HUDEP-2 (cell line): ENCODE measurements around the gene P2RY12.
A peak's percentile ranks its signal among the peaks of the same experiment; 100 is the strongest.

Source experiments
- DNase-seq, 76 experiments: peaks; one replicate each; lab custom pipeline; 2025; ENCODE audit not compliant: unreplicated experiment in 76 of 76; lab: John Stamatoyannopoulos, UW

Gene P2RY12

GRCh38 chr3:151384741-151385174 lies at the start of gene P2RY12:
Gene P2RY12, minus strand, starts transcription at chr3:151384753. Its CDS starts 45,908 bp downstream, at chr3:151338845.
- no peak for DNase-seq

GRCh38 chr3:151432616-151433372 lies 48.2 kb upstream of the P2RY12 start:
- no peak for DNase-seq

- peak in 9 of 76 experiments; percentile 1 to 33 (median 17) for DNase-seq
These were observed 47.4 kb upstream of the P2RY12 start for GRCh38 chr3:151431940-151432339.

- no peak for DNase-seq
These were observed 46.4 kb upstream of the P2RY12 start for GRCh38 chr3:151430821-151431484.

GRCh38 chr3:151428386-151428785 lies 43.8 kb upstream of the P2RY12 start:
- DNase-seq, result no peak

GRCh38 chr3:151426341-151426657 lies 41.7 kb upstream of the P2RY12 start:
- DNase-seq, result no peak

- DNase-seq, result no peak
These were observed 41.2 kb upstream of the P2RY12 start for GRCh38 chr3:151425627-151426340.

- DNase-seq, result no peak
These were observed 38.5 kb upstream of the P2RY12 start for GRCh38 chr3:151423091-151423490.

- no peak for DNase-seq
These were observed 37.4 kb upstream of the P2RY12 start for GRCh38 chr3:151421938-151422337.

- DNase-seq, result no peak
These were observed 35.3 kb upstream of the P2RY12 start for GRCh38 chr3:151419806-151420205.

GRCh38 chr3:151415289-151415688 lies 30.7 kb upstream of the P2RY12 start:
- DNase-seq, result no peak

GRCh38 chr3:151412989-151413388 lies 28.4 kb upstream of the P2RY12 start:
- no peak for DNase-seq

- DNase-seq, result no peak
These were observed 26.5 kb upstream of the P2RY12 start for GRCh38 chr3:151410891-151411559.

GRCh38 chr3:151407928-151408327 lies 23.4 kb upstream of the P2RY12 start:
- no peak for DNase-seq

- DNase-seq, result no peak
These were observed 19.8 kb upstream of the P2RY12 start for GRCh38 chr3:151404316-151404715.

- DNase-seq, result no peak
These were observed 18.7 kb upstream of the P2RY12 start for GRCh38 chr3:151403246-151403645.

GRCh38 chr3:151402349-151402748 lies 17.8 kb upstream of the P2RY12 start:
- no peak for DNase-seq

GRCh38 chr3:151400341-151400740 lies 15.8 kb upstream of the P2RY12 start:
- no peak for DNase-seq

GRCh38 chr3:151398895-151399294 lies 14.3 kb upstream of the P2RY12 start:
- DNase-seq, result no peak

GRCh38 chr3:151395806-151396205 lies 11.3 kb upstream of the P2RY12 start:
- DNase-seq, result no peak

- DNase-seq, result no peak
These were observed 10.1 kb upstream of the P2RY12 start for GRCh38 chr3:151394611-151395010.
